Parathyroid adenoma (tissue), 2 donors: ENCODE data around the gene CASP8.

ENCODE experiments used
- H2AFZ ChIP-seq: fragments of 300-600 bp; sonication (generic); one replicate; pipeline ENCODE4 v1.7.0; 2017; ENCODE audit warnings: antibody characterized with exemption, mild to moderate bottlenecking
- H3K27ac ChIP-seq: fragments of 300-600 bp; sonication (generic); one replicate; pipeline ENCODE4 v1.7.0; 2017
- H3K27me3 ChIP-seq: fragments of 300-600 bp; sonication (generic); one replicate; pipeline ENCODE4 v1.7.0; 2017; ENCODE audit warnings: low read length; ENCODE audit not compliant: control insufficient read depth, insufficient read depth
- H3K36me3 ChIP-seq: fragments of 300-600 bp; sonication (generic); one replicate; pipeline ENCODE4 v1.7.0; 2017; ENCODE audit warnings: low read length; ENCODE audit not compliant: control insufficient read depth, insufficient read depth
- H3K4me1 ChIP-seq: fragments of 300-600 bp; sonication (generic); one replicate; pipeline ENCODE4 v1.7.0; 2017; ENCODE audit warnings: control low read depth
- H3K4me2 ChIP-seq: fragments of 300-600 bp; sonication (generic); one replicate; pipeline ENCODE4 v1.7.0; 2017; ENCODE audit warnings: low read length
- H3K4me3 ChIP-seq: fragments of 300-600 bp; sonication (generic); one replicate; pipeline ENCODE4 v1.7.0; 2017; ENCODE audit warnings: low read depth, low read length
- H3K79me2 ChIP-seq: fragments of 300-600 bp; sonication (generic); one replicate; pipeline ENCODE4 v1.7.0; 2017; ENCODE audit warnings: control low read depth
- H3K9ac ChIP-seq: fragments of 300-600 bp; sonication (generic); one replicate; pipeline ENCODE4 v1.7.0; 2017; ENCODE audit warnings: mild to moderate bottlenecking
- H3K9me3 ChIP-seq: fragments of 300-600 bp; sonication (generic); one replicate; pipeline ENCODE4 v1.7.0; 2017; ENCODE audit warnings: low read length; ENCODE audit not compliant: control insufficient read depth
- TF ChIP-seq, protein P1 (sequence below): fragments of 300-600 bp; sonication (generic); IDR thresholded peaks from one replicate; pipeline ENCODE4 v1.7.0; 2017; ENCODE audit warnings: antibody characterized with exemption, mild to moderate bottlenecking
- donor health status: primary hyperparathyroidism.

CASP8 gene

GRCh38 chr2:201266629-201267028 is 6.3 kb downstream of the CASP8 start:
- Histone ChIP-seq H2AFZ (no peak overlapping the region), H3K4me1 (no peaks in the 10 kb centered on the region), H3K27ac (no peak overlapping the region), H3K79me2 (no peaks in the 10 kb centered on the region), H3K9me3 (no peaks in the 10 kb centered on the region), H3K9ac (no peak overlapping the region), H3K36me3 (no peaks in the 10 kb centered on the region), H3K27me3 (no peaks in the 10 kb centered on the region), H3K4me2 (no peak overlapping the region), H3K4me3 (no peak overlapping the region)
- TF ChIP-seq, protein P1, sequence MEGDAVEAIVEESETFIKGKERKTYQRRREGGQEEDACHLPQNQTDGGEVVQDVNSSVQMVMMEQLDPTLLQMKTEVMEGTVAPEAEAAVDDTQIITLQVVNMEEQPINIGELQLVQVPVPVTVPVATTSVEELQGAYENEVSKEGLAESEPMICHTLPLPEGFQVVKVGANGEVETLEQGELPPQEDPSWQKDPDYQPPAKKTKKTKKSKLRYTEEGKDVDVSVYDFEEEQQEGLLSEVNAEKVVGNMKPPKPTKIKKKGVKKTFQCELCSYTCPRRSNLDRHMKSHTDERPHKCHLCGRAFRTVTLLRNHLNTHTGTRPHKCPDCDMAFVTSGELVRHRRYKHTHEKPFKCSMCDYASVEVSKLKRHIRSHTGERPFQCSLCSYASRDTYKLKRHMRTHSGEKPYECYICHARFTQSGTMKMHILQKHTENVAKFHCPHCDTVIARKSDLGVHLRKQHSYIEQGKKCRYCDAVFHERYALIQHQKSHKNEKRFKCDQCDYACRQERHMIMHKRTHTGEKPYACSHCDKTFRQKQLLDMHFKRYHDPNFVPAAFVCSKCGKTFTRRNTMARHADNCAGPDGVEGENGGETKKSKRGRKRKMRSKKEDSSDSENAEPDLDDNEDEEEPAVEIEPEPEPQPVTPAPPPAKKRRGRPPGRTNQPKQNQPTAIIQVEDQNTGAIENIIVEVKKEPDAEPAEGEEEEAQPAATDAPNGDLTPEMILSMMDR: no peak

DNA sequence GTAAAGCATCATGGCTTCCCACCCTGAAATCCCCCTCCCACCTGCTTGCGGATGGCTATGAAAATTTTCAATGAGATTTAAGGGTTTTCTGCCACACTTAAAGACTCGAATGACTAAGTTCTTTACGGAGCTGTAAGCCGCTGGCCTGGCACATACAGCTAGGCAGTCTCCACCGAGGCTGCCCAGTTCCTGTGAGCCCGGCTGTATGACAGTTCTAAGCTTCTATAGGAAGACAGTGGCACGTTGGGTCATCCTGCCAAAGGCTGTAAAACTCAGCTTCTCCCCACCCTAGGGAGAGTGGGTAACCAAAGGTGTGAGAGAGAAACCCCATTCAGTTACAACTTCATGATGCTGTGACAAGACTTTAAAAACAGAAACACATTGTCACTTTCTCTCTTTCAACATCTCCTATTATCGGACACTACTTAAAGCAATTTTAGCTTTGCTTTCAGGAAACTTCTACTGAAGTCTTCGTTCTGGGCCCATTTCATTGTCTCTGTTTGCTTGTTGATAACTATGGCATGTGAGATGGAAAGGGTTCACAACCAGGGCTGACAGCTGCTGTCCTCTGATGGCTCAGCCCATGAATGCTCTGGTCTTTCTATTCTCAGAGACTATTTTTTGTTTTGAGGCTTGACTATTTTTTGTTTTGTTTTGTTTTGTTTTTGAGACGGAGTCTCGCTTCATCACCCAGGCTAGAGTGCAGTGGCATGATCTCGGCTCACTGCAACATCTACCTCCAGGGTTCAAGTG is 7.1 kb downstream of the CASP8 start:
- Histone ChIP-seq H3K79me2 (no peaks in the 10 kb centered on the region), H3K4me1 (no peaks in the 10 kb centered on the region), H3K4me2 (no peak overlapping the region), H3K27me3 (no peaks in the 10 kb centered on the region), H3K36me3 (no peaks in the 10 kb centered on the region), H3K4me3 (no peak overlapping the region), H2AFZ (no peak overlapping the region), H3K9ac (no peak overlapping the region), H3K9me3 (no peaks in the 10 kb centered on the region), H3K27ac (no peak overlapping the region)
- TF ChIP-seq, protein P1: no peak

DNA sequence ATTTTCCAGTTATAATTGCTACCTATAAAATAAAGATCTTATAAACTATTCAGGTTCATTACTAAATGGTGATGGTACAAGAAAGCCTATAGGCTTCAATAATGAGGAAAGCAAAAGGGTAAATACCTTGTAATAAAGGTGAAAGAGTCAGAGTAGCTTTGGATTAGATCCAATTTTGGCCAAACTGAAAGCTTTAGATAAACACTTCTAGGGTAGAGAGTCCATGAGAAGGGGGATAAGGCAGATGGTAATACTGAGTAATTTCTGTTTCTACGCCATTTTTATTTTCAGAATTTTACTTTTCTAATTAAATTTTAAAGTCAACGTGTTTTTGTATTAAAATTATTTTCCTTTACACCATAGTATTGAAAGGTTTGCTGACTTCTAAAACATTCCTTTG is 9.4 kb downstream of the CASP8 start:
- Histone ChIP-seq H3K27me3 (no peaks in the 10 kb centered on the region), H3K9ac (no peak overlapping the region), H2AFZ (no peak overlapping the region), H3K4me1 (no peaks in the 10 kb centered on the region), H3K27ac (no peak overlapping the region), H3K9me3 (no peaks in the 10 kb centered on the region), H3K4me2 (no peak overlapping the region), H3K4me3 (no peak overlapping the region), H3K79me2 (no peaks in the 10 kb centered on the region), H3K36me3 (no peaks in the 10 kb centered on the region)
- TF ChIP-seq, protein P1: no peak

DNA sequence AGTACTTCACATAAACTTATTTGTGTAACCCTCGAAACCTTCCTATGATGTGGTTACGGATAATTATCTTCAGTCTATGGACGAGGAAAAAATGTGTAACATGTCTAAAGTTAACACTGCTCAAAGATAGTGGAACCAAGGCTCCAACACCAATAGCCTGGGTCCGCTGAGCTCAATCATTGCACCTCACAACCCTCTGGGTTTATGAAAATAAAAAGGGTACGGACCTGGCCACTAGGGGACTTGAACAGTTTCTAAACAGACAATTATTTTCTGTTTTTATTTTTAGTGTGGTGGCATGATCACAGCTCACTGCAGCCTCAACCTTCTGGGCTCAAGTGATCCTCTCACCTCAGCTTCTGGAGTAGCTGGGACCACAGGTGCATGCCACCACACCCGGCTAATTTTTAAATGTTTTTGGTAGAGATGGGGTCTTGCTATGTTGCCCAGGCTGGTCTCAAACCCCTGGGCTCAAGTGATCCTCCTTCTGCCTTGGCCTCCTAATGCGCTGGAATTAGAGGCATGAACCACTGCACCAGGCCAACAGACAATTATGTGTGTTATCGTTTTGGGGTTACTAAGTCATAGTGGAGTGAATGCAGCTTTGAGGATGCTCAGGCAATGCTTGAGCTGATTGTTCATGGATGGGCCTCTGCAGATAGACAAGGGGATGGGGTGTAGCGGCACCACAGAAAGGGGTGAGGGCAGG is 10.1 kb downstream of the CASP8 start:
- H3K36me3 ChIP-seq: no peaks in the 10 kb centered on the region
- H3K4me1 ChIP-seq: no peaks in the 10 kb centered on the region
- H3K79me2 ChIP-seq: no peaks in the 10 kb centered on the region
- H3K4me2 ChIP-seq: no peak overlapping the region
- TF ChIP-seq, protein P1: no peak
- no peak overlapping the region for H3K27ac ChIP-seq
- H3K9ac ChIP-seq: no peak overlapping the region
- no peak overlapping the region for H3K4me3 ChIP-seq
- H3K27me3 ChIP-seq: no peaks in the 10 kb centered on the region
- H3K9me3 ChIP-seq: no peaks in the 10 kb centered on the region
- no peak overlapping the region for H2AFZ ChIP-seq
